ENCODE data around the gene WBP2.
A peak's percentile ranks its signal among the peaks of the same experiment; 100 is the strongest.
"Not testable (repeated sequence)": the region's sequence is repeated elsewhere in the genome, so short reads cannot be mapped to it uniquely, and the experiment has no call there.

The WBP2 gene

GRCh38 chr17:75812096-75813013 is 42.8 kb downstream of the WBP2 start:
- H3K9ac ChIP-seq (ENCODE audit: low read depth, low read length) = no peak overlapping the region
- no peak overlapping the region for H3K4me3 ChIP-seq (ENCODE audit: low read depth, low read length)
- peaks cover 57% of the 10 kb centered on the region for H3K36me3 ChIP-seq (ENCODE audit: control insufficient read depth, insufficient read depth, low read length)
- H3K4me1 ChIP-seq (ENCODE audit: control insufficient read depth, insufficient read depth, low read length) = no peaks in the 10 kb centered on the region
- no peaks in the 10 kb centered on the region for H3K9me3 ChIP-seq (ENCODE audit: control insufficient read depth, insufficient read depth, low read length)
- no peaks in the 10 kb centered on the region for H3K27me3 ChIP-seq (ENCODE audit: control insufficient read depth, insufficient read depth, low read length)

GRCh38 chr17:75811174-75811573 is 44.0 kb downstream of the WBP2 start:
- Histone ChIP-seq H3K36me3 (ENCODE audit: control insufficient read depth, insufficient read depth, low read length) (peaks cover 47% of the 10 kb centered on the region), H3K4me3 (ENCODE audit: low read depth, low read length) (no peak overlapping the region), H3K27me3 (ENCODE audit: control insufficient read depth, insufficient read depth, low read length) (no peaks in the 10 kb centered on the region), H3K9ac (ENCODE audit: low read depth, low read length) (no peak overlapping the region), H3K9me3 (ENCODE audit: control insufficient read depth, insufficient read depth, low read length) (no peaks in the 10 kb centered on the region), H3K4me1 (ENCODE audit: control insufficient read depth, insufficient read depth, low read length) (no peaks in the 10 kb centered on the region)

DNA sequence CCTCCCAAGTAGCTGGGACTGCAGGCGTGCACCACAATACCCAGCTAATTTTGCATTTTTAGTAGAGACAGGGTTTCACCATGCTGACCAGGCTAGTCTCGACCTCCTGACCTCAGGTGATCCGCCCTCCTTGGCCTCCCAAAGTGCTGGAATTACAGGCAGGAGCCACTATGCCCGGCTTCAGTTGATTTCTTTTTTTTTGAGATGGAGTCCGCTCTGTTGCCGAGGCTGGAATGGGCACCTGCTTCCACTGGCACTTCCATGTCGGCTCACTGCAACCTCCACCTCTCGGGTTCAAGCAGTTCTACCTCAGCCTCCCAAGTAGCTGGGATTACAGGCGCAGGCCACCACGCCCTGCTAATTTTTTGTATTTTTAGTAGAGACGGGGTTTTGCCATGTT is 44.4 kb downstream of the WBP2 start:
- not testable (repeated sequence) for H3K4me1 ChIP-seq (ENCODE audit: control insufficient read depth, insufficient read depth, low read length); H3K9ac ChIP-seq (ENCODE audit: low read depth, low read length); H3K27me3 ChIP-seq (ENCODE audit: control insufficient read depth, insufficient read depth, low read length); H3K4me3 ChIP-seq (ENCODE audit: low read depth, low read length); H3K9me3 ChIP-seq (ENCODE audit: control insufficient read depth, insufficient read depth, low read length)
- H3K36me3 ChIP-seq (ENCODE audit: control insufficient read depth, insufficient read depth, low read length) = peaks cover 47% of the 10 kb centered on the region

DNA sequence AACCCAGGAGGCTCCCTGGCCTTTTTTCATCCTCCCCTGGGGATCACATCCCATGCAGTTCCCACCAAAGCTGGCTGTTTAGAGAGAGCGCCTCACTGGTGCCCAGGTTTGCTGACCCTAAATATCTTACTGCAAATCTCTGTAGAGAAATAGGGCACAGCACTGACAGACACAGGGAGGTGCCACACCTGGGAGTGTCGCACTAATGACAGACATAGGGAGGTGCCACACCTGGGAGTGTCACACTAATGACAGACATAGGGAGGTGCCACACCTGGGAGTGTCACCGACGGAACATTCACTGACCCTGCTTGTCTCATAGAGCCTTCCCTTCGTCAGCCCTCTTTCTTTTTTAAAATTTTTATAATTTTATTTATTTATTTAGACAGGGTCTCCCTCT is 44.9 kb downstream of the WBP2 start:
- H3K4me1 ChIP-seq (ENCODE audit: control insufficient read depth, insufficient read depth, low read length) = no peaks in the 10 kb centered on the region
- no peaks in the 10 kb centered on the region for H3K27me3 ChIP-seq (ENCODE audit: control insufficient read depth, insufficient read depth, low read length)
- peaks cover 45% of the 10 kb centered on the region for H3K36me3 ChIP-seq (ENCODE audit: control insufficient read depth, insufficient read depth, low read length)
- H3K9ac ChIP-seq (ENCODE audit: low read depth, low read length) = no peak overlapping the region
- no peaks in the 10 kb centered on the region for H3K9me3 ChIP-seq (ENCODE audit: control insufficient read depth, insufficient read depth, low read length)
- H3K4me3 ChIP-seq (ENCODE audit: low read depth, low read length) = no peak overlapping the region

- no peak overlapping the region for H3K4me3 ChIP-seq (ENCODE audit: low read depth, low read length)
- no peaks in the 10 kb centered on the region for H3K9me3 ChIP-seq (ENCODE audit: control insufficient read depth, insufficient read depth, low read length)
- H3K9ac ChIP-seq (ENCODE audit: low read depth, low read length) = no peak overlapping the region
- H3K4me1 ChIP-seq (ENCODE audit: control insufficient read depth, insufficient read depth, low read length) = no peaks in the 10 kb centered on the region
- no peaks in the 10 kb centered on the region for H3K27me3 ChIP-seq (ENCODE audit: control insufficient read depth, insufficient read depth, low read length)
- H3K36me3 ChIP-seq (ENCODE audit: control insufficient read depth, insufficient read depth, low read length) = peaks cover 39% of the 10 kb centered on the region
These were observed 45.5 kb downstream of the WBP2 start for GRCh38 chr17:75809631-75810111.

DNA sequence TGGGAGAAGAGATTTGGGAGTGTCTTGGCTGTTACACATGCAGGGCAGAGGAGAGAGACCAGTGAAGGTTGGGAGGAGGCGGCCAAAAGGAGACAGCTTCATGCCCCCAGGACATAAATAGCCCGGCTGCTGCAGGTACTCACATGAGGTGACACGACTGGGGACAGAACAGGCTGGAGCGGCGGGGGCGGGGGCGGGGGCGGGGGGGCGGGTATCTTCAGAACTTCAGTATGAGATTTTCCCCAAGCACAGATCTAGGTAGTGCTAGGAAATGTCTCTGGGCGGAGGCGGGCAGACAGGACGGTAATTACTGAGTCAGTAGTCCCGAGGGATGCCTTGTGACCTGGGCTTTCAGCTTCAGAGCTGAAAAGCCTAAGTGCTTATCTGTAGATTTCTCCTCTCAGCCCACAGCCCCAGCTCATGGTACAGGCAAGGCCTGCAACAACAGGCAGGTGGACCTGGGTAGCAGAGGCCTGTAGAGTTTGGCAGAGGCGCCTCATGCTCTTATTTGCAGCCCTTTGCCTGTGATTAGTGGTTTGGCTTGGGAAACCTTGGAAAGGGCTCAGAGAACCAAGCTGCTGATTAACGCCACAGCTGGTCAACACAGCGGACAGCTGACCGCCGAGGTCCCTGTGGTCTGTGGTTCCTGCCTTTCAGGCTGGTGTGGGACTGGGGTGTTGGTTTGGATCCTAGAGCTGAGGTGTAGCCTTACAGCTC is 46.1 kb downstream of the WBP2 start:
- no peak overlapping the region for H3K9ac ChIP-seq (ENCODE audit: low read depth, low read length)

DNA sequence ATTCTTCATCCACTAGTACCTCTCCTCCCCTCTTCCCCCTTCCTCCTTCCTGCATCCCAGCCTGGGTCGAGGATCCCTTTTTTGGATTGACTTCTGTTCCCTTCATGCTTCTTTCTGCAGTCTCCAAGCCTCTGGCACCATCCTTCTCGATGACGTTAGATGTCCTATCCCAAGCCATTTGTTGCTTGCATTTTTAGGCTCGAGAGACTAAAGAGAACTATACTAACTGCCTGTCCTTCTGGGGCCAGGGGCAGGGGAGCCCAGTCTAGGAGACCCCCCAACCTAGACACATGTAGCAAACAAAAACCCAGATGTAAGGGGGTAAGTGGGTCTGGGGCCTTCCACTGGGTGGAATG is 46.6 kb downstream of the WBP2 start:
- H3K36me3 ChIP-seq (ENCODE audit: control insufficient read depth, insufficient read depth, low read length) = peaks cover 31% of the 10 kb centered on the region
- no peaks in the 10 kb centered on the region for H3K4me1 ChIP-seq (ENCODE audit: control insufficient read depth, insufficient read depth, low read length)
- no peak overlapping the region for H3K4me3 ChIP-seq (ENCODE audit: low read depth, low read length)
- peak overlapping the region; percentile 37 for H3K9ac ChIP-seq (ENCODE audit: low read depth, low read length)
- no peaks in the 10 kb centered on the region for H3K27me3 ChIP-seq (ENCODE audit: control insufficient read depth, insufficient read depth, low read length)
- H3K9me3 ChIP-seq (ENCODE audit: control insufficient read depth, insufficient read depth, low read length) = no peaks in the 10 kb centered on the region

More for the DNA sequence above, 46.1 kb downstream of the WBP2 start:
- H3K4me1 ChIP-seq (ENCODE audit: control insufficient read depth, insufficient read depth, low read length) = no peaks in the 10 kb centered on the region
- H3K9me3 ChIP-seq (ENCODE audit: control insufficient read depth, insufficient read depth, low read length) = no peaks in the 10 kb centered on the region
- H3K4me3 ChIP-seq (ENCODE audit: low read depth, low read length) = no peak overlapping the region
- H3K27me3 ChIP-seq (ENCODE audit: control insufficient read depth, insufficient read depth, low read length) = no peaks in the 10 kb centered on the region
- peaks cover 36% of the 10 kb centered on the region for H3K36me3 ChIP-seq (ENCODE audit: control insufficient read depth, insufficient read depth, low read length)

DNA sequence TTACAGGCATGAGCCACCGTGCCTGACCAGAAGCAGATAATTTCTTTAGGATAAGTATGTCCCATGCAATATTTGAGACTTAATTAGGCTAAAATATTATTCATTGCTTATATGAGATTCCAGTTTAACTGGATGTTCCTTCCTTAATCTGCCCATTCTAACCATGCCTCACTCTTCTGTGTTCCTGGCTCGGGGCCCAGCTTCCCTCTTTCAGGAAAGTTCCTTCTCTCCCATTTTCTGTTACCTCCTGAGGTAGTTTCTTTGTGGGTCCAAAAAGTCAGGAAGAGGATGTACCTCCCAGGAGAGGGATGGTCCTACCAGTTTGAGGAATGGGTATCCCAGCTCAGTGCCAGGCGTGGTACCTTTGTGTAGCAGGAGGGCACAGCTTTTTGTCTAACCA is 47.3 kb downstream of the WBP2 start:
- no peaks in the 10 kb centered on the region for H3K4me1 ChIP-seq (ENCODE audit: control insufficient read depth, insufficient read depth, low read length)
- no peaks in the 10 kb centered on the region for H3K9me3 ChIP-seq (ENCODE audit: control insufficient read depth, insufficient read depth, low read length)
- peaks cover 25% of the 10 kb centered on the region for H3K36me3 ChIP-seq (ENCODE audit: control insufficient read depth, insufficient read depth, low read length)
- no peak overlapping the region for H3K4me3 ChIP-seq (ENCODE audit: low read depth, low read length)
- no peaks in the 10 kb centered on the region for H3K27me3 ChIP-seq (ENCODE audit: control insufficient read depth, insufficient read depth, low read length)
- H3K9ac ChIP-seq (ENCODE audit: low read depth, low read length) = peak overlapping the region; percentile 37

DNA sequence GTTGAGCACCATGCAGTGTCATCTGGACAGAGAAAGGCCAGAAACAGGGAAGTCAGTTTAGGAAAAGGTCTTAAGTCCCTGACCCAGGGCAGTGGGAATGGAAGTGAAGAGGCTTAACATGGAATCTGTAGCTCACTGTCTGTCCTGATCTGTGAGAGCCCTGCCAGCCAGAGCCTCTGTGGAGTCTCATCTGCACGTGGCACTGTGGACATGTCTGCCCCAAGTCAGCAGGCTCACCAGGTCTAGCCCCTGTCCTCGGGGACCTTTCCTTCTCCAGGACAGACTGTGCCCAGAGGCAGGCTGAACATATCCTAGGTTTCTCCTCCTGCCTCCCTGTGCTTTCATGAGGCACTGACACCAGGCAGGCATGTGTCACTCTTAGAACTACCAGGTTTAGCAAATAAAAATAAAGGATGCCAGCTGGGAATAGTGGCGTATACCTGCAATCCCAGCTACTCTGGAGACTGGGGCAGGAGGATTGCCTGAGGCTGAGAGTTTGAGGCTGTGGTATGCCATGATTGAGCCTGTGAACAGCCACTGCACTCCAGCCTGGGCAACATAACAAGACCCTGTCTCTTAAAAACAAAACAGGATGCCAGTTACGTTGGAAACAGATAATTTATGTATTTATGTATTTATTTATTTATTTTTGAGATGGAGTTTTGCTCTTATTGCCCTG is 48.2 kb downstream of the WBP2 start:
- Histone ChIP-seq H3K4me1 (ENCODE audit: control insufficient read depth, insufficient read depth, low read length) (no peaks in the 10 kb centered on the region), H3K9me3 (ENCODE audit: control insufficient read depth, insufficient read depth, low read length) (no peaks in the 10 kb centered on the region), H3K9ac (ENCODE audit: low read depth, low read length) (no peak overlapping the region), H3K27me3 (ENCODE audit: control insufficient read depth, insufficient read depth, low read length) (no peaks in the 10 kb centered on the region), H3K4me3 (ENCODE audit: low read depth, low read length) (no peak overlapping the region), H3K36me3 (ENCODE audit: control insufficient read depth, insufficient read depth, low read length) (peaks cover 16% of the 10 kb centered on the region)

- no peaks in the 10 kb centered on the region for H3K9me3 ChIP-seq (ENCODE audit: control insufficient read depth, insufficient read depth, low read length)
- peaks cover 3% of the 10 kb centered on the region for H3K36me3 ChIP-seq (ENCODE audit: control insufficient read depth, insufficient read depth, low read length)
- no peaks in the 10 kb centered on the region for H3K27me3 ChIP-seq (ENCODE audit: control insufficient read depth, insufficient read depth, low read length)
- H3K4me3 ChIP-seq (ENCODE audit: low read depth, low read length) = no peak overlapping the region
- H3K4me1 ChIP-seq (ENCODE audit: control insufficient read depth, insufficient read depth, low read length) = no peaks in the 10 kb centered on the region
- no peak overlapping the region for H3K9ac ChIP-seq (ENCODE audit: low read depth, low read length)
These were observed 51.3 kb downstream of the WBP2 start for GRCh38 chr17:75803883-75804282.

DNA sequence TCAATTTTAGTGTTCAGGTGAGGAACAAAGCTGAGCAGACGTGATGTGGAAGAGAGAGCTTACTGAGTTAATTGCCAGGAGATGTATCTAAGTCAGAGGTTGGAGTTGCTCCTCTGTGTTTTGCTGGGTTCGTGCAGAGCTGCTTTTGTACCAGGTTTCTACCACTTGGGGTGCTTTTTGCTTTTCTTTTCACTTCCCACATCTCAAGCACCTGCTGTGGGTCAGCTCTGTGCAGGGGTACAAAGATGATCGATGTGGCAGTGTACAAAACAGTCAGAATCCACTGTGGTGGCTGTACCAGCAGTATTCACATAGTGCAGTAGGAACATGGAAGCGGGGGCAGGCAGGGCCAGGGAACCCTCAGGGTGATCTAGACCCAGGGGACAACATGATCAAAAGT is 55.7 kb downstream of the WBP2 start:
- peaks cover 15% of the 10 kb centered on the region for H3K36me3 ChIP-seq (ENCODE audit: control insufficient read depth, insufficient read depth, low read length)
- H3K4me1 ChIP-seq (ENCODE audit: control insufficient read depth, insufficient read depth, low read length) = no peaks in the 10 kb centered on the region

More for the DNA sequence above, 55.7 kb downstream of the WBP2 start:
- H3K9ac ChIP-seq (ENCODE audit: low read depth, low read length) = no peak overlapping the region
- H3K4me3 ChIP-seq (ENCODE audit: low read depth, low read length) = no peak overlapping the region
- no peaks in the 10 kb centered on the region for H3K27me3 ChIP-seq (ENCODE audit: control insufficient read depth, insufficient read depth, low read length)
- no peaks in the 10 kb centered on the region for H3K9me3 ChIP-seq (ENCODE audit: control insufficient read depth, insufficient read depth, low read length)
